ENCODE data around the gene CORIN.

Gene CORIN

GRCh38 chr4:47729131-47729680 lies 108.7 kb downstream of the CORIN start:
- Mint-ChIP-seq H3K36me3 (ENCODE audit: low read depth) (no peaks in the 10 kb centered on the region), H3K4me3 (no peak overlapping the region), H3K9me3 (no peaks in the 10 kb centered on the region), H3K27me3 (ENCODE audit: low read depth) (peaks cover 4% of the 10 kb centered on the region), H3K4me1 (peaks cover 11% of the 10 kb centered on the region), H3K27ac (no peak overlapping the region)
- no peak for TF ChIP-seq CTCF (IDR thresholded peaks at IDR 0.05; ENCODE audit: unreplicated experiment in 3 of 3)

GRCh38 chr4:47721892-47722575 lies 115.8 kb downstream of the CORIN start:
- no peak for TF ChIP-seq CTCF (IDR thresholded peaks at IDR 0.05; ENCODE audit: unreplicated experiment in 3 of 3)
- no peak overlapping the region for H3K4me3 Mint-ChIP-seq
- no peaks in the 10 kb centered on the region for H3K36me3 Mint-ChIP-seq (ENCODE audit: low read depth)
- peaks cover 6% of the 10 kb centered on the region for H3K4me1 Mint-ChIP-seq
- no peaks in the 10 kb centered on the region for H3K9me3 Mint-ChIP-seq
- H3K27ac Mint-ChIP-seq = no peak overlapping the region
- H3K27me3 Mint-ChIP-seq (ENCODE audit: low read depth) = no peaks in the 10 kb centered on the region

DNA sequence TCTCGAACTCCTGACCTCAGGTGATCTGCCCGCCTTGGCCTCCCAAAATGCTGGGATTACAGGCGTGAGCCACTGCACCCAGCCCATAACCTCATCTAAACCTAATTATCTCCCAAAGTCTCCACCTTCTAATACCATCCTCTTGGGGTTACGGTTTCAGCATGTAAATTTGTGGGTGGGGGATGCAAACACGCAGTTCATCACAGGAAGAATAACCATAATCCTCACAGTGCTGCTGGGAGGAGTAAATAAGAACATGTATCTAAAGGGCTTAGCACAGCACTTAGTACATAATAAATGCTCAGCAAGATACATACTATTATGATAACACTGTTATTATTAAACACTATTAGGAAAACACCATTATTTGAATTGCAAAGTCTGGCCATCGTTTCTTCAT lies 116.4 kb downstream of the CORIN start:
- Mint-ChIP-seq H3K4me1 (peaks cover 6% of the 10 kb centered on the region), H3K27ac (no peak overlapping the region), H3K36me3 (ENCODE audit: low read depth) (no peaks in the 10 kb centered on the region), H3K4me3 (no peak overlapping the region), H3K9me3 (no peaks in the 10 kb centered on the region), H3K27me3 (ENCODE audit: low read depth) (no peaks in the 10 kb centered on the region)
- no peak for TF ChIP-seq CTCF (IDR thresholded peaks at IDR 0.05; ENCODE audit: unreplicated experiment in 3 of 3)

DNA sequence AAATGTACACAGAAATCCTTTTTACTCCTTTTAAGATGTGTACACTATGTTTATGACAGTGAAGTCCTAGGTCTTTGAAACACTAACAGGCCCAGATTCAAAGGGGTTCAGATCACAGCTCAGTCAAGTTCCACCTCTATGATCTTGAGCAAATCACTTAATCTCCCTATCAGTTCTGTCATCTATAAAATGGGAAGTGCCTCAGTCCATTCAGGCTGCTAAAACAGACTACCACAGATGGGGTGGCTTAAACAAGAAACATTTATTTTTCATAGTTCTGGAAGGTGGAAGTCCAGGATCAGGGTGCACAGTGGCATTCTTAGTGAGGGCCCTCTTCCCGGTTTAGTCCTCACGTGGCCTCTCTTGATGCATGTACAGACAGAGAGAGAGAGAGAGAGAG lies 117.1 kb downstream of the CORIN start:
- Mint-ChIP-seq H3K36me3 (ENCODE audit: low read depth) (no peaks in the 10 kb centered on the region), H3K4me1 (peaks cover 6% of the 10 kb centered on the region), H3K9me3 (no peaks in the 10 kb centered on the region), H3K27me3 (ENCODE audit: low read depth) (no peaks in the 10 kb centered on the region), H3K27ac (peak overlapping the region in 1 of 3 experiments; percentile 38), H3K4me3 (no peak overlapping the region)
- no peak for TF ChIP-seq CTCF (IDR thresholded peaks at IDR 0.05; ENCODE audit: unreplicated experiment in 3 of 3)

DNA sequence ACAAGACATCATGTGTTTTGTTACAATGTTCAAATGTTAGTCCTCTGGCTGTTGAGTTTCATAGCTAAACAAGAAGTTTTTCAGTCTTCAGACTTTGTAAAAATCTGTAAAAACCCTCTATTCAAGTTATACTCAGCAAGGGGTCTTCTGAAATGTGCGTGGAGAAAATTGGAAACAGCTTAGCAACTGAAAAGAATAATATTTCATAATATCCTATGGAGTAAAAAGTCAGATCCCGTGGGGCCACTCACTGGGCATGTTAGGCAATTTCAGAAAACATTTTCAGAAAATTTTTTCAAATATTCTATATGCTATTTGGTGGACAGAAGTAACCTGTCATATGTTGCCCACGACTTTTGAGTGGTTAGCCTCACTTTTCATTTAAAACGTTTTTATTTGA lies 118.3 kb downstream of the CORIN start:
- TF ChIP-seq CTCF (IDR thresholded peaks at IDR 0.05; ENCODE audit: unreplicated experiment in 3 of 3) = no peak
- no peak overlapping the region for H3K4me3 Mint-ChIP-seq
- no peaks in the 10 kb centered on the region for H3K27me3 Mint-ChIP-seq (ENCODE audit: low read depth)
- no peaks in the 10 kb centered on the region for H3K9me3 Mint-ChIP-seq
- no peaks in the 10 kb centered on the region for H3K36me3 Mint-ChIP-seq (ENCODE audit: low read depth)
- peaks cover 6% of the 10 kb centered on the region for H3K4me1 Mint-ChIP-seq
- peak overlapping the region in 1 of 3 experiments; percentile 82 for H3K27ac Mint-ChIP-seq

DNA sequence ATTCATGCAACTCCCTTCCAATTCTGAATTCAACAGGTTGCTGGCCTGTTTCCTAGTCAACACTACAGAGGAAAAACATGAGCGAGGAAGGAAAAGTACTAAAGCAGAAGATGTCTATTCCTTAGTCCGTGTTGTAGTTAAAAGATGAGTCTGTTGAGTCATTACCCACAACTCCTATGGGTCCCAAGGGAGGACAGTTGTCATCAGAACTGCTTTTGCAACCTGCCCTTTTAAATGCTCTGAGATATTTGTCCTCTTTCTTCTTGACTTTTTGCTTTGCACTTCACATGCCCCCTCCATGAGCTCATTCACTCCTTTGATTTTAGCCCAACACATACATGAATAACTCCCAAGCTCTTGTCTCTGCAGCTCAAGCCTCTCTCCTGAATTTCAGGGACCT lies 119.2 kb downstream of the CORIN start:
- H3K27ac Mint-ChIP-seq = peak overlapping the region in 1 of 3 experiments; percentile 82
- H3K9me3 Mint-ChIP-seq = no peaks in the 10 kb centered on the region
- H3K36me3 Mint-ChIP-seq (ENCODE audit: low read depth) = no peaks in the 10 kb centered on the region
- H3K4me1 Mint-ChIP-seq = peaks cover 6% of the 10 kb centered on the region
- no peak overlapping the region for H3K4me3 Mint-ChIP-seq
- no peak for TF ChIP-seq CTCF (IDR thresholded peaks at IDR 0.05; ENCODE audit: unreplicated experiment in 3 of 3)
- no peaks in the 10 kb centered on the region for H3K27me3 Mint-ChIP-seq (ENCODE audit: low read depth)

Measured in nephron (organoid).